KMS-11 (cell line): ENCODE measurements around the gene MAJIN.

Experiments used
- H2AFZ ChIP-seq: fragments of 200-600 bp; sonication (generic); 2 replicates; pipeline ENCODE4 v1.6.1; 2016; ENCODE audit warnings: antibody characterized with exemption, mixed run types, low read depth
- H3K27ac ChIP-seq: fragments of 200-600 bp; sonication (generic); 2 replicates; pipeline ENCODE4 v1.6.1; 2016; ENCODE audit warnings: mild to moderate bottlenecking, mixed run types
- H3K27me3 ChIP-seq: fragments of 200-600 bp; sonication (generic); 2 replicates; pipeline ENCODE4 v1.6.1; 2017; ENCODE audit warnings: mild to moderate bottlenecking, low read depth, mixed run types, moderate library complexity; ENCODE audit not compliant: insufficient read depth
- H3K36me3 ChIP-seq: fragments of 200-600 bp; sonication (generic); 2 replicates; pipeline ENCODE4 v1.6.1; 2017; ENCODE audit warnings: mild to moderate bottlenecking, mixed run types; ENCODE audit not compliant: insufficient read depth
- H3K4me1 ChIP-seq: fragments of 200-600 bp; sonication (generic); 2 replicates; pipeline ENCODE4 v1.6.1; 2016; ENCODE audit warnings: mild to moderate bottlenecking, low read depth, mixed run types; ENCODE audit not compliant: poor library complexity, severe bottlenecking
- H3K4me2 ChIP-seq: fragments of 200-600 bp; sonication (generic); 2 replicates; pipeline ENCODE4 v1.7.0; 2016; ENCODE audit warnings: mild to moderate bottlenecking, mixed run types
- H3K4me3 ChIP-seq: fragments of 200-600 bp; sonication (generic); IDR thresholded peaks from 2 replicates; pipeline ENCODE4 v1.6.1; 2017; ENCODE audit warnings: low read depth, low read length, mixed read lengths; ENCODE audit not compliant: insufficient read depth
- H3K79me2 ChIP-seq: fragments of 200-600 bp; sonication (generic); 2 replicates; pipeline ENCODE4 v1.6.1; 2016; ENCODE audit warnings: low read depth, mixed run types; ENCODE audit not compliant: insufficient read depth
- H3K9ac ChIP-seq: fragments of 200-600 bp; sonication (generic); 2 replicates; pipeline ENCODE4 v1.6.1; 2016; ENCODE audit warnings: mild to moderate bottlenecking, mixed run types
- H4K20me1 ChIP-seq: fragments of 200-600 bp; sonication (generic); 2 replicates; pipeline ENCODE4 v1.6.1; 2016; ENCODE audit warnings: mild to moderate bottlenecking, mixed run types; ENCODE audit not compliant: insufficient read depth
- CTCF ChIP-seq: fragments of 200-600 bp; sonication (generic); conservative IDR thresholded peaks from 2 replicates; pipeline ENCODE4 v1.6.1; 2017; ENCODE audit warnings: low read depth, mild to moderate bottlenecking, antibody characterized with exemption, low read length, moderate library complexity, mixed read lengths

The MAJIN gene

DNA sequence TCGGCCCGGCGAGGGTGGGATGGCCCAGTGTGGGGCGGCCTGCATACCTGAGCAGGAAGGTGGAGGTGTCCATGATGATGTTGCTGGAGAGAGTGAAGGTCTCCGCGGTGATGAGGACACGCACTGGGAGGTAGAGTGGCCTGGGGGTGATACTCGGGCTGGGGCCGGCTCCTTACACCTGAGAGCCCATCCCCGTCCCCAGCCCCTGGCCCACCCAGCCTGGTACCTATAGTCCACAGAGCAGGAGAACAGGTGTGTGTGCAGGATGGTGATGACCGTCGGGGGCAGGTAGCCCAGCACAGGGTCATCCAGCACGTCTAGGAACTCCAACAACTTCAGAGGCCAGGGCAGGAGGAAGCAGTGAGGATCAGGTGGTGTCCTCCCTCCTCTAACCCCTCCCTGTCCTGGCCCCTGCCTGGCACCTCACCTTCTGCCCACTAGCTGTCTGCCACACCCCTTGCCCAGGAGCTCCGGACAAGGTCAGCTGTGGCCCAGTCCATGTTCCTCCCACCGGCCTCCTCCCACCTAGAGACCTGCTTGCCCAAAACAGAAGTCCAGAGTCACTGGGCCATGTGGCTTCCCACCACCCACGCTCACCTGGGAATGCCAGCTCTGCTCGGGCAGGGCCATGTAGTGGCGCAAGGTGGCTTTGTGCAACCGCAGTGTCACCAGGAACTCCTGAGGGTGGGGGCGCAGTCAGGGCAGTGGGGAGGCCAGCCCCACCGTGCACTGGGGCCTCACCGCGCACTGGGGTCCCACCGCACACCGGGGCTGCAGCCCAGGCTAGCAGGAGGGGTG lies 66.2 kb downstream of the MAJIN start:
- Histone ChIP-seq H3K27ac (no peak overlapping the region), H2AFZ (no peak overlapping the region), H3K4me2 (no peak overlapping the region), H4K20me1 (no peaks in the 10 kb centered on the region), H3K9ac (no peak overlapping the region), H3K4me3 (no peak overlapping the region), H3K36me3 (no peaks in the 10 kb centered on the region), H3K27me3 (no peaks in the 10 kb centered on the region), H3K4me1 (no peaks in the 10 kb centered on the region), H3K79me2 (no peaks in the 10 kb centered on the region)
- no peak for TF ChIP-seq CTCF

GRCh38 chr11:64903291-64903833 lies 68.5 kb downstream of the MAJIN start:
- Histone ChIP-seq H3K79me2 (no peaks in the 10 kb centered on the region), H3K4me1 (no peaks in the 10 kb centered on the region), H3K36me3 (no peaks in the 10 kb centered on the region), H3K27ac (no peak overlapping the region), H4K20me1 (no peaks in the 10 kb centered on the region), H3K4me2 (no peak overlapping the region), H3K4me3 (no peak overlapping the region), H2AFZ (no peak overlapping the region), H3K9ac (no peak overlapping the region), H3K27me3 (no peaks in the 10 kb centered on the region)
- no peak for TF ChIP-seq CTCF

DNA sequence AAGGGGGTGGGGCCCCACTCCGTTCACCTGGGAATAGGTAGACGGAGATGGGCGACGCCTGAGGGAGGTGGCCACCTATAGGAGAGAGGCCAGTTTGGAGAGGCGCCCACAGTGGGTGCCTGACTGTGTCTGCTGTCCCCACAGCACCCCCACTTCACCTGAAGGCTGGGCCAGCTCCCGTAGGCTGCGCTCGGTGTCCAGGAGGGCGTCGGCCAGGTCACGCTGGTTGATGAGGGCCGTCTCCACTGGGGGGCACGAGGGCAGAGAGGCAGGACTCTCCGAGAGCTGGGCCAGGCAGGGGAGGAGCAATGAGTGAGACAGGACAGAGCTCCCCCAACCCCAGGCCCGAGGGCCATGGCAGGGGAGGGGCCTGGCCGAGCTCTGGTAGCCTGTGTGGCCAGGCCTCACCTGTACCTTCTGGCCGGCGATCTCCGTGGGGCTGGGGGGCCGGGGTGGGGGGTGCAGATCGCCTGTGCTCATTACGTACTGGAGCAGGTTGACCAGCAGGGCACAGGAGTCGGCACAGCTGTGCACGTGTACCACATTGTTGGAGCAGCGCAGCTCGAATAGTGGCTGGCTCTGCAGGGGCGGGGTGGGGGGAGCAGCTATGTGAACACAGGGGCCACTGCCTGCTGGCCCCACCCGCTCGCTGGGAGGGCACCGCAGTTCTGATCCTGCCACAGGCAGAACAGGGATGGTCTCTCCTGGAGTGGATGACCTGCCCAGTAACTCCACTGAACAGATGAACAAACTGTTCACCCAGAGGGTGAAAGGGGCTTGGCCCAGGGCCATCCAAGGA lies 69.6 kb downstream of the MAJIN start:
- no peaks in the 10 kb centered on the region for H3K27me3 ChIP-seq
- no peak overlapping the region for H3K4me3 ChIP-seq
- no peaks in the 10 kb centered on the region for H3K4me1 ChIP-seq
- H2AFZ ChIP-seq, result no peak overlapping the region
- H3K27ac ChIP-seq, result no peak overlapping the region
- H3K9ac ChIP-seq, result no peak overlapping the region
- no peak overlapping the region for H3K4me2 ChIP-seq
- TF ChIP-seq CTCF, result no peak
- H3K36me3 ChIP-seq, result no peaks in the 10 kb centered on the region
- no peaks in the 10 kb centered on the region for H3K79me2 ChIP-seq
- no peaks in the 10 kb centered on the region for H4K20me1 ChIP-seq

DNA sequence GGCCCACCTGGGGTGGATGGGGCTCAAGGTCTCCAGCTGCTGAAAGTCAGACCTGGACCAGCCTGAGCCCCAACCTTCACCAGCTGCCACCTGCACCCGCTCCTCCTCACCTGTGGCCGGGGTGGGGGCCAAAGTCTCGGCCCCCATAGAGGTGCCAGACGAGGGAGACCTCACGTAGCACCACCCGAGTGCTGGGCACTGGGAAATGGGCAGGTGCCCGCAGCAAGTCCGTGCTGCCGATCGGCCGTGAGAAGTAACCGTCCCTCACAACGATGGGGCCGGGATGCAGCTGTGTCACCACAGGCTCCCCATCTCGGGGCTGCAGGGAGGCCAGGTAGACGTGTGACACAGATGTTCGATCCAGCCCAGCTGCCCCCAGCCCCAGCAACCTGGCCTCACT lies 71.1 kb downstream of the MAJIN start:
- no peak overlapping the region for H2AFZ ChIP-seq
- H3K4me1 ChIP-seq, result no peaks in the 10 kb centered on the region
- H3K27me3 ChIP-seq, result no peaks in the 10 kb centered on the region
- no peak overlapping the region for H3K27ac ChIP-seq
- H3K4me3 ChIP-seq, result no peak overlapping the region
- no peaks in the 10 kb centered on the region for H4K20me1 ChIP-seq
- H3K9ac ChIP-seq, result no peak overlapping the region
- no peak for TF ChIP-seq CTCF
- H3K4me2 ChIP-seq, result no peak overlapping the region
- H3K36me3 ChIP-seq, result no peaks in the 10 kb centered on the region
- no peaks in the 10 kb centered on the region for H3K79me2 ChIP-seq
